Smooth muscle cell (in vitro differentiated cells): Measurements from ENCODE around the gene RFTN1. TPM values are rescaled to one million over a fixed set of nuclear protein-coding genes. Genes with fewer than 3 reads are reported as not detected.

Source experiments
- DNase-seq: peaks from one replicate; lab custom pipeline; 2025; ENCODE audit not compliant: unreplicated experiment; lab: John Stamatoyannopoulos, UW
- H2AFZ ChIP-seq: fragments of 200-600 bp; sonication (generic); 2 replicates; pipeline ENCODE4 v1.6.0; 2016; ENCODE audit warnings: antibody characterized with exemption, low read depth, mild to moderate bottlenecking
- H3F3A ChIP-seq: fragments of 200-600 bp; sonication (generic); 2 replicates; pipeline ENCODE4 v1.6.0; 2017; ENCODE audit warnings: antibody characterized with exemption, low read depth
- H3K27ac ChIP-seq: fragments of 200-600 bp; sonication (generic); 2 replicates; pipeline ENCODE4 v1.5.1; 2016; ENCODE audit warnings: low read depth, mild to moderate bottlenecking
- H3K27me3 ChIP-seq: fragments of 200-600 bp; sonication (generic); 2 replicates; pipeline ENCODE4 v1.6.1; 2016; ENCODE audit warnings: low read depth, mild to moderate bottlenecking
- H3K36me3 ChIP-seq: fragments of 200-600 bp; sonication (generic); 2 replicates; pipeline ENCODE4 v1.5.1; 2016; ENCODE audit warnings: low read depth
- H3K4me1 ChIP-seq: fragments of 200-600 bp; sonication (generic); 2 replicates; pipeline ENCODE4 v1.5.1; 2016; ENCODE audit warnings: low read depth
- H3K4me2 ChIP-seq: fragments of 200-600 bp; sonication (generic); 2 replicates; pipeline ENCODE4 v1.6.0; 2016; ENCODE audit warnings: mild to moderate bottlenecking
- H3K4me3 ChIP-seq: fragments of 200-600 bp; sonication (generic); 2 replicates; pipeline ENCODE4 v1.5.1; 2016; ENCODE audit warnings: mild to moderate bottlenecking
- H3K79me2 ChIP-seq: fragments of 200-600 bp; sonication (generic); 2 replicates; pipeline ENCODE4 v1.6.0; 2016; ENCODE audit warnings: low read depth, mild to moderate bottlenecking
- H3K9ac ChIP-seq: fragments of 200-600 bp; sonication (generic); 2 replicates; pipeline ENCODE4 v1.6.0; 2016; ENCODE audit warnings: low read depth
- H3K9me3 ChIP-seq: fragments of 200-600 bp; sonication (generic); replicated peaks from 2 replicates; pipeline ENCODE4 v1.5.1; 2016; ENCODE audit warnings: low read depth
- H4K20me1 ChIP-seq: fragments of 200-600 bp; sonication (generic); 2 replicates; pipeline ENCODE4 v1.6.0; 2016; ENCODE audit warnings: low read depth
- WGBS: methylation state at CpG from one replicate; pipeline ENCODE4 v1.1.7; 2016; ENCODE audit warnings: low lambda C conversion rate; 5-methylcytosine and 5-hydroxymethylcytosine counted together
- polyA plus RNA-seq: library from polyadenylated mRNA; unstranded; fragments of >200 nt; fragmentation: Nextera tagmentation; extraction: Ambion mirVana; gene quantifications from 2 replicates; pipeline ENCODE4 v1.2.1, GENCODE V29; 2016
- total RNA-seq: library from RNA; depleted of rRNA; stranded (reverse); fragments of >200 nt; gene quantifications from 2 replicates; pipeline ENCODE4 v1.2.3, GENCODE V29; 2014
- TF ChIP-seq, protein P1 (sequence below): fragments of 200-600 bp; sonication (generic); IDR thresholded peaks from 2 replicates; pipeline ENCODE4 v1.5.1; 2017; ENCODE audit warnings: borderline replicate concordance, mild to moderate bottlenecking, antibody characterized with exemption; ENCODE audit not compliant: insufficient read depth, poor library complexity, severe bottlenecking

Gene RFTN1
- total and polyA plus RNA-seq, 2 experiments from 2014 or later = 21.7 to 35.6 TPM

GRCh38 chr3:16390581-16390980 is 122.9 kb downstream of the RFTN1 start:
- Histone ChIP-seq H3K4me3 (no peak overlapping the region), H3K4me1 (no peaks in the 10 kb centered on the region), H3K36me3 (no peaks in the 10 kb centered on the region), H2AFZ (no peak overlapping the region), H3F3A (peaks cover 7% of the 10 kb centered on the region), H3K9ac (no peak overlapping the region), H3K9me3 (no peaks in the 10 kb centered on the region), H3K27ac (no peak overlapping the region), H3K27me3 (no peaks in the 10 kb centered on the region), H3K79me2 (no peaks in the 10 kb centered on the region), H3K4me2 (no peak overlapping the region), H4K20me1 (peaks cover 4% of the 10 kb centered on the region)
- 72% methylated on average over 2 of the region's 2 CpGs for WGBS
- TF ChIP-seq, protein P1, sequence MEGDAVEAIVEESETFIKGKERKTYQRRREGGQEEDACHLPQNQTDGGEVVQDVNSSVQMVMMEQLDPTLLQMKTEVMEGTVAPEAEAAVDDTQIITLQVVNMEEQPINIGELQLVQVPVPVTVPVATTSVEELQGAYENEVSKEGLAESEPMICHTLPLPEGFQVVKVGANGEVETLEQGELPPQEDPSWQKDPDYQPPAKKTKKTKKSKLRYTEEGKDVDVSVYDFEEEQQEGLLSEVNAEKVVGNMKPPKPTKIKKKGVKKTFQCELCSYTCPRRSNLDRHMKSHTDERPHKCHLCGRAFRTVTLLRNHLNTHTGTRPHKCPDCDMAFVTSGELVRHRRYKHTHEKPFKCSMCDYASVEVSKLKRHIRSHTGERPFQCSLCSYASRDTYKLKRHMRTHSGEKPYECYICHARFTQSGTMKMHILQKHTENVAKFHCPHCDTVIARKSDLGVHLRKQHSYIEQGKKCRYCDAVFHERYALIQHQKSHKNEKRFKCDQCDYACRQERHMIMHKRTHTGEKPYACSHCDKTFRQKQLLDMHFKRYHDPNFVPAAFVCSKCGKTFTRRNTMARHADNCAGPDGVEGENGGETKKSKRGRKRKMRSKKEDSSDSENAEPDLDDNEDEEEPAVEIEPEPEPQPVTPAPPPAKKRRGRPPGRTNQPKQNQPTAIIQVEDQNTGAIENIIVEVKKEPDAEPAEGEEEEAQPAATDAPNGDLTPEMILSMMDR = no peak
- DNase-seq = no peak

DNA sequence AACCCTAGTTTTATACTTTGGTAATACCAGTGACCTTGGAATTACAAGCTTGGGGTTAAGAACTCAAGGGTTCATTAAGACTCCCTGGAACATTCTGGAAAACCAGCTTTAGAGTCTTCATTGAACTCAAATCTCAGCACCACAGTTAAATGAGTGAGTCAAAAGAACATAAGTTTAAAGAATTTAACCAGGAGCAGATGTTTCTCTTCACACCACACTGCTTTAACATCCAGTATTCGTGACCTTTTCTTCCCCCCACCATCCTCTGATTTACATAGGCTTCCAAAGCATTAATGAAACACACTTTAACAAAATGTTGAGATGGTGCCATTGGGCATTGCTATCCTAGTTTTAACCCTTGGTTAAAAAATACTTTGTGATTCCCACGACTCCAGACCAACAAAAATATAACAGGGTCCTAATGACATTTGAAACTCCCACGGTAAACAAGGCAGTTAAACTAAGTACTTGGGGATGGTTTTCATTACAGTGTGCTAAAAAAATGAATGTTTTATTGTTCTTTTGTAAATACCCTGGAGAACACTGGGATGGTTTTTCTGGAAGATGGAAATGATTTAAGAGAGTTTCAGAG is 124.6 kb downstream of the RFTN1 start:
- no peak for DNase-seq
- Histone ChIP-seq H3K4me1 (no peaks in the 10 kb centered on the region), H2AFZ (no peak overlapping the region), H3K4me3 (no peak overlapping the region), H3K9ac (no peak overlapping the region), H3F3A (peaks cover 7% of the 10 kb centered on the region), H4K20me1 (peaks cover 4% of the 10 kb centered on the region), H3K4me2 (peak overlapping the region; percentile 50), H3K79me2 (no peaks in the 10 kb centered on the region), H3K27ac (peak overlapping the region; percentile 61), H3K36me3 (no peaks in the 10 kb centered on the region), H3K9me3 (no peaks in the 10 kb centered on the region), H3K27me3 (no peaks in the 10 kb centered on the region)
- 22% methylated on average over 3 of the region's 3 CpGs for WGBS
- TF ChIP-seq, protein P1 = no peak

DNA sequence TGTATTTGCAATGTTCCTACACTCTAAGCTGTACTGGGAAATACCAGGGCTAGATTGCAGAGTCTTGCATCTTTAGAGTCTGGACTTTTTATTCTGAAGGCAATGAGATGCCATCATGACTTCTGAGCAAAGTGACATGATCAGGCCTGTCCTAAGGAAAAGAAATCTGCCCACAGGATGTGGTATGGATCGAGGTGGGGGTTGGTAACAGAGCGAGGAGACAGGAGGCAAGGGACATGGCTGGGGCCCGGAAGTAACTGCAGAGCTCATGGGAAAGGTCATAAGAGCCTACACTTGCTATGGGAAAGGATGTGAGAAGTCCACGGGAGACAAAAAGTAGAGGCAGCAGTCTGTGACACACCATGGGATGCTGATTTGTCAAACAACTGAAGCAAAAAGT is 126.9 kb downstream of the RFTN1 start:
- Histone ChIP-seq H3K79me2 (no peaks in the 10 kb centered on the region), H3K27ac (no peak overlapping the region), H3K9me3 (no peaks in the 10 kb centered on the region), H2AFZ (no peak overlapping the region), H3K4me3 (no peak overlapping the region), H3K27me3 (no peaks in the 10 kb centered on the region), H3F3A (peaks cover 7% of the 10 kb centered on the region), H3K4me2 (no peak overlapping the region), H3K9ac (no peak overlapping the region), H3K36me3 (no peaks in the 10 kb centered on the region), H4K20me1 (peaks cover 4% of the 10 kb centered on the region), H3K4me1 (no peaks in the 10 kb centered on the region)
- 95% methylated on average over 4 of the region's 4 CpGs for WGBS
- no peak for DNase-seq
- TF ChIP-seq, protein P1 = no peak

GRCh38 chr3:16385151-16385550 is 128.3 kb downstream of the RFTN1 start:
- H3K4me2 ChIP-seq = no peak overlapping the region
- 60% methylated on average over 5 of the region's 5 CpGs for WGBS
- H3K9ac ChIP-seq = no peak overlapping the region
- H3K4me1 ChIP-seq = no peaks in the 10 kb centered on the region
- no peaks in the 10 kb centered on the region for H3K27me3 ChIP-seq
- no peaks in the 10 kb centered on the region for H3K36me3 ChIP-seq
- no peak overlapping the region for H3K27ac ChIP-seq
- TF ChIP-seq, protein P1 = no peak
- H3K9me3 ChIP-seq = no peaks in the 10 kb centered on the region
- no peak for DNase-seq
- H3F3A ChIP-seq = peaks cover 7% of the 10 kb centered on the region
- peaks cover 4% of the 10 kb centered on the region for H4K20me1 ChIP-seq
- H3K79me2 ChIP-seq = no peaks in the 10 kb centered on the region
- H2AFZ ChIP-seq = no peak overlapping the region
- H3K4me3 ChIP-seq = no peak overlapping the region
